HG03457 (cell line): ENCODE data around the gene MALRD1.

Experiments used
- ATAC-seq: cut with Tn5 transposase; IDR thresholded peaks from one replicate; pipeline ENCODE4 v1.9.1; 2021; ENCODE audit warnings: moderate number of reproducible peaks; ENCODE audit not compliant: unreplicated experiment

The MALRD1 gene

GRCh38 chr10:19107406-19107805 lies 58.8 kb downstream of the MALRD1 start:
- no peak for ATAC-seq

- ATAC-seq, result no peak
Observed at GRCh38 chr10:19111501-19112267, 63.1 kb downstream of the MALRD1 start.

- ATAC-seq, result no peak
Observed at GRCh38 chr10:19117438-19117837, 68.8 kb downstream of the MALRD1 start.

GRCh38 chr10:19119191-19119590 lies 70.6 kb downstream of the MALRD1 start:
- no peak for ATAC-seq

- ATAC-seq, result no peak
Observed at GRCh38 chr10:19120381-19120908, 71.8 kb downstream of the MALRD1 start.

GRCh38 chr10:19133992-19134391 lies 85.4 kb downstream of the MALRD1 start:
- no peak for ATAC-seq

GRCh38 chr10:19142967-19143366 lies 94.4 kb downstream of the MALRD1 start:
- ATAC-seq, result no peak

- ATAC-seq, result no peak
Observed at GRCh38 chr10:19144206-19144605, 95.6 kb downstream of the MALRD1 start.

GRCh38 chr10:19154375-19154774 lies 105.8 kb downstream of the MALRD1 start:
- no peak for ATAC-seq

- ATAC-seq, result no peak
Observed at GRCh38 chr10:19158358-19158757, 109.8 kb downstream of the MALRD1 start.

- no peak for ATAC-seq
Observed at GRCh38 chr10:19158870-19159269, 110.3 kb downstream of the MALRD1 start.

- no peak for ATAC-seq
Observed at GRCh38 chr10:19164461-19164860, 115.9 kb downstream of the MALRD1 start.

- no peak for ATAC-seq
Observed at GRCh38 chr10:19168584-19168983, 120.0 kb downstream of the MALRD1 start.

- ATAC-seq, result no peak
Observed at GRCh38 chr10:19169041-19169440, 120.4 kb downstream of the MALRD1 start.

GRCh38 chr10:19169684-19170083 lies 121.1 kb downstream of the MALRD1 start:
- ATAC-seq, result no peak

GRCh38 chr10:19178675-19179074 lies 130.1 kb downstream of the MALRD1 start:
- no peak for ATAC-seq

- no peak for ATAC-seq
Observed at GRCh38 chr10:19184891-19185290, 136.3 kb downstream of the MALRD1 start.

GRCh38 chr10:19194866-19195265 lies 146.3 kb downstream of the MALRD1 start:
- ATAC-seq, result no peak

- no peak for ATAC-seq
Observed at GRCh38 chr10:19195698-19196097, 147.1 kb downstream of the MALRD1 start.

GRCh38 chr10:19200211-19200610 lies 151.6 kb downstream of the MALRD1 start:
- ATAC-seq, result no peak

GRCh38 chr10:19204246-19204917 lies 155.8 kb downstream of the MALRD1 start:
- ATAC-seq, result no peak

- ATAC-seq, result no peak
Observed at GRCh38 chr10:19209319-19209718, 160.7 kb downstream of the MALRD1 start.
